H1 (cell line): Measurements from ENCODE around the gene SLTM. TPM values are rescaled to one million over a fixed set of nuclear protein-coding genes. Genes with fewer than 3 reads are reported as not detected.

Experiments used
- CTCF ChIA-PET: fragments of 300-600 bp; sonication (Branson Sonifier 250); formaldehyde crosslinking; loops from one replicate; lab custom pipeline; 2021; ENCODE audit not compliant: partially characterized antibody; lab: Charles Lee
- POLR2A ChIA-PET: fragments of 300-600 bp; sonication (Branson Sonifier 250); formaldehyde crosslinking; loops from one replicate; lab custom pipeline; 2021; ENCODE audit warnings: inconsistent platforms; ENCODE audit not compliant: partially characterized antibody; lab: Charles Lee
- DNase-seq, 2 experiments: peaks; one replicate each; pipeline versions ENCODE4 v3.0.0 to v3.0.0-alpha.2; 2010 to 2022; ENCODE audit warnings: low spot score in 2 of 2, low read depth in 1 of 2, mixed read lengths in 1 of 2
- FAIRE-seq: peaks from 2 replicates; lab custom pipeline; 2011; peaks lifted over from hg19 to GRCh38; lab: Jason Lieb, UNC
- H2AFZ ChIP-seq: 2 replicates; pipeline ENCODE4 v1.8.1; 2012; ENCODE audit warnings: low read length, inconsistent platforms
- H2AK5ac ChIP-seq: 2 replicates; pipeline ENCODE4 v1.6.1; 2013; ENCODE audit warnings: low read depth, low read length
- H2BK120ac ChIP-seq: replicated peaks from 2 replicates; pipeline ENCODE3; 2013; ENCODE audit warnings: low read depth, low read length, inconsistent platforms
- H2BK12ac ChIP-seq: 2 replicates; pipeline ENCODE4 v1.6.1; 2013; ENCODE audit warnings: low read depth, low read length
- H2BK15ac ChIP-seq: 2 replicates; pipeline ENCODE4 v1.6.1; 2013; ENCODE audit warnings: low read length
- H2BK20ac ChIP-seq: 2 replicates; pipeline ENCODE4 v1.6.1; 2013; ENCODE audit warnings: low read length
- H2BK5ac ChIP-seq: 2 replicates; pipeline ENCODE4 v1.6.1; 2013; ENCODE audit warnings: low read depth, low read length
- H3K14ac ChIP-seq: 2 replicates; pipeline ENCODE4 v1.6.1; 2013; ENCODE audit warnings: inconsistent platforms; ENCODE audit not compliant: insufficient read length
- H3K18ac ChIP-seq: 2 replicates; pipeline ENCODE4 v1.6.1; 2013; ENCODE audit warnings: low read length; ENCODE audit errors: extremely low read depth
- H3K23ac ChIP-seq: 2 replicates; pipeline ENCODE4 v1.6.1; 2013; ENCODE audit warnings: inconsistent platforms; ENCODE audit not compliant: insufficient read length
- H3K23me2 ChIP-seq: 2 replicates; pipeline ENCODE4 v1.6.1; 2013; ENCODE audit warnings: low read depth, low read length
- H3K27ac ChIP-seq: 2 replicates; pipeline ENCODE4 v1.6.1; 2011; ENCODE audit warnings: low read depth, low read length, inconsistent platforms
- H3K27me3 ChIP-seq, 4 experiments: replicated peaks in 1 of 4; 1 replicate in 1 of 4; 2 replicates in 3 of 4; pipeline versions ENCODE4 v1.6.1 to v1.8.1; 2011 to 2013; ENCODE audit warnings: low read length in 3 of 4, mild to moderate bottlenecking in 3 of 4, inconsistent platforms in 2 of 4, mixed read lengths in 2 of 4, moderate library complexity in 1 of 4; ENCODE audit not compliant: control insufficient read depth in 3 of 4, insufficient read depth in 3 of 4; ENCODE audit errors: extremely low read depth in 1 of 4
- H3K36me3 ChIP-seq, 4 experiments: 2 replicates each; pipeline versions ENCODE4 v1.6.1 to v1.8.1; 2011 to 2013; ENCODE audit warnings: mild to moderate bottlenecking in 4 of 4, low read length in 3 of 4, moderate library complexity in 2 of 4, control low read depth in 1 of 4, inconsistent platforms in 1 of 4; ENCODE audit not compliant: insufficient read depth in 4 of 4, control insufficient read depth in 2 of 4
- H3K4ac ChIP-seq: replicated peaks from 2 replicates; pipeline ENCODE3; 2013; ENCODE audit warnings: low read length, low read depth, mixed read lengths, inconsistent platforms; ENCODE audit not compliant: insufficient read length
- H3K4me1 ChIP-seq, 4 experiments: replicated peaks in 1 of 4; 1 replicate in 1 of 4; 2 replicates in 3 of 4; pipeline versions ENCODE4 v1.6.1 to v1.8.1; 2011 to 2013; ENCODE audit warnings: low read length in 3 of 4, inconsistent platforms in 2 of 4, mixed read lengths in 1 of 4; ENCODE audit not compliant: insufficient read depth in 4 of 4, control insufficient read depth in 3 of 4
- H3K4me2 ChIP-seq, 2 experiments: 2 replicates each; pipeline versions ENCODE4 v1.6.1 to v1.8.1; 2011 to 2013; ENCODE audit warnings: low read depth in 2 of 2, low read length in 2 of 2, control low read depth in 1 of 2, inconsistent platforms in 1 of 2, mild to moderate bottlenecking in 1 of 2; ENCODE audit not compliant: insufficient read depth in 1 of 2
- H3K4me3 ChIP-seq, 4 experiments: fragments of 200-600, 300-600 bp in 1 of 4; sonication (generic), shearing (Covaris generic), sonication (Bioruptor Twin) in 1 of 4; 2 replicates each; pipeline versions ENCODE4 v1.5.1 to v1.8.1; 2011 to 2016; ENCODE audit warnings: low read length in 4 of 4, low read depth in 3 of 4, control low read depth in 2 of 4, inconsistent platforms in 2 of 4, mild to moderate bottlenecking in 2 of 4, mixed read lengths in 1 of 4, moderate library complexity in 1 of 4; ENCODE audit not compliant: insufficient read depth in 2 of 4; ENCODE audit errors: extremely low read depth in 1 of 4
- H3K56ac ChIP-seq: replicated peaks from 2 replicates; pipeline ENCODE3; 2013; ENCODE audit warnings: low read depth, mild to moderate bottlenecking, mixed read lengths, low read length, inconsistent platforms; ENCODE audit not compliant: insufficient read length
- H3K79me1 ChIP-seq: 2 replicates; pipeline ENCODE4 v1.6.1; 2013; ENCODE audit warnings: low read depth, low read length, control low read depth
- H3K79me2 ChIP-seq, 2 experiments: 2 replicates each; pipeline versions ENCODE4 v1.6.1 to v1.8.1; 2012 to 2013; ENCODE audit warnings: low read length in 2 of 2, mild to moderate bottlenecking in 2 of 2, inconsistent platforms in 1 of 2; ENCODE audit not compliant: insufficient read depth in 2 of 2, control insufficient read depth in 1 of 2
- H3K9ac ChIP-seq, 4 experiments: replicated peaks in 1 of 4; 1 replicate in 1 of 4; 2 replicates in 3 of 4; pipeline versions ENCODE4 v1.6.1 to v1.8.1; 2011 to 2013; ENCODE audit warnings: low read depth in 3 of 4, low read length in 3 of 4, control low read depth in 2 of 4, mild to moderate bottlenecking in 2 of 4, moderate library complexity in 2 of 4, inconsistent platforms in 1 of 4; ENCODE audit errors: extremely low read depth in 1 of 4
- H3K9me3 ChIP-seq, 2 experiments: 2 replicates each; pipeline versions ENCODE4 v1.6.1 to v1.8.1; 2012 to 2013; ENCODE audit warnings: mild to moderate bottlenecking in 2 of 2, moderate library complexity in 2 of 2, control low read depth in 1 of 2, inconsistent platforms in 1 of 2, low read depth in 1 of 2, low read length in 1 of 2, mixed read lengths in 1 of 2; ENCODE audit not compliant: insufficient read depth in 2 of 2
- H4K20me1 ChIP-seq, 2 experiments: replicated peaks in 1 of 2; 2 replicates each; pipeline versions ENCODE3 to v1.8.1; 2011 to 2013; ENCODE audit warnings: inconsistent platforms in 2 of 2, low read length in 2 of 2, mild to moderate bottlenecking in 1 of 2; ENCODE audit not compliant: insufficient read depth in 2 of 2, control insufficient read depth in 1 of 2
- H4K5ac ChIP-seq: 2 replicates; pipeline ENCODE4 v1.6.1; 2013; ENCODE audit warnings: low read length, low read depth, mixed read lengths, inconsistent platforms; ENCODE audit not compliant: insufficient read length
- H4K8ac ChIP-seq: 2 replicates; pipeline ENCODE4 v1.8.0; 2013; ENCODE audit warnings: mild to moderate bottlenecking, moderate library complexity, low read length, inconsistent platforms; ENCODE audit not compliant: insufficient read depth; ENCODE audit errors: extremely low read depth
- H4K91ac ChIP-seq: replicated peaks from 2 replicates; pipeline ENCODE3; 2013; ENCODE audit warnings: low read length, mixed read lengths, inconsistent platforms; ENCODE audit not compliant: insufficient read length
- ASH2L ChIP-seq: fragments of 200-600, 300-600 bp; sonication (generic); IDR thresholded peaks from one replicate; pipeline ENCODE4 v1.7.1; 2017; ENCODE audit warnings: low read length
- BCL11A ChIP-seq, 2 experiments: IDR thresholded peaks; one replicate each; pipeline ENCODE4 v1.6.1; 2011; ENCODE audit warnings: low read depth in 2 of 2, low read length in 2 of 2, mild to moderate bottlenecking in 2 of 2
- CREB1 ChIP-seq: IDR thresholded peaks from 2 replicates; pipeline ENCODE4 v1.6.1; 2012; ENCODE audit warnings: inconsistent platforms
- EGR1 ChIP-seq: IDR thresholded peaks from 2 replicates; pipeline ENCODE4 v1.6.1; 2011; ENCODE audit warnings: low read depth, low read length, borderline replicate concordance
- EZH2 ChIP-seq: fragments of 200-600 bp; sonication (generic); IDR thresholded peaks from 2 replicates; pipeline ENCODE4 v1.7.1; 2012; ENCODE audit warnings: low read depth, mild to moderate bottlenecking, moderate library complexity, low read length, inconsistent platforms; ENCODE audit not compliant: severe bottlenecking
- GTF2F1 ChIP-seq: IDR thresholded peaks from 2 replicates; pipeline ENCODE4 v1.6.1; 2012; ENCODE audit warnings: low read depth, low read length, improper control_type of control experiment, borderline replicate concordance
- HDAC2 ChIP-seq, 2 experiments: fragments of 300-600 bp in 1 of 2; sonication (generic) in 1 of 2; IDR thresholded peaks; 2 replicates each; pipeline ENCODE4 v1.6.1; 2011 to 2012; ENCODE audit warnings: low read depth in 2 of 2, low read length in 2 of 2, mild to moderate bottlenecking in 2 of 2, moderate library complexity in 2 of 2, borderline replicate concordance in 1 of 2, inconsistent platforms in 1 of 2
- JUN ChIP-seq: IDR thresholded peaks from 2 replicates; pipeline ENCODE4 v1.6.1; 2011; ENCODE audit warnings: low read depth, mild to moderate bottlenecking, improper control_type of control experiment, low read length
- KDM1A ChIP-seq: fragments of 200-600, 300-600 bp; sonication (generic); IDR thresholded peaks from 2 replicates; pipeline ENCODE4 v1.7.1; 2016; ENCODE audit warnings: mild to moderate bottlenecking, low read length, borderline replicate concordance
- KDM5A ChIP-seq: fragments of 200-600 bp; IDR thresholded peaks from 2 replicates; pipeline ENCODE4 v1.7.1; 2012; ENCODE audit warnings: mild to moderate bottlenecking, low read length, inconsistent platforms, mixed read lengths
- RXRA ChIP-seq: IDR thresholded peaks from 2 replicates; pipeline ENCODE4 v1.6.1; 2011; ENCODE audit warnings: low read depth, mild to moderate bottlenecking, low read length, moderate library complexity; ENCODE audit not compliant: insufficient read depth
- SIX5 ChIP-seq: IDR thresholded peaks from 2 replicates; pipeline ENCODE4 v1.6.1; 2011; ENCODE audit warnings: mild to moderate bottlenecking, low read depth, low read length
- SP2 ChIP-seq: IDR thresholded peaks from 2 replicates; pipeline ENCODE4 v1.6.1; 2012; ENCODE audit warnings: mild to moderate bottlenecking, low read length, inconsistent platforms
- whole genome bisulfite sequencing, 2 experiments: shearing (Covaris generic) in 1 of 2; methylation state at CpG; one replicate each; pipeline versions ENCODE4 v1.1.6 to v1.1.7; 2013 to 2015; ENCODE audit warnings: low lambda C conversion rate in 2 of 2, mixed read lengths in 2 of 2, inconsistent platforms in 1 of 2, low coverage in 1 of 2, missing lambda C conversion rate in 1 of 2; ENCODE audit not compliant: insufficient replicate concordance in 2 of 2, insufficient coverage in 1 of 2, insufficient read length in 1 of 2; ENCODE audit errors: extremely low coverage in 1 of 2, missing lambda C conversion rate in 1 of 2; 5-methylcytosine and 5-hydroxymethylcytosine counted together
- polyA plus RNA-seq, 7 experiments: library from polyadenylated mRNA; depleted of rRNA in 3 of 7; stranded (reverse) in 5 of 7; unstranded in 2 of 7; fragments of >200 nt in 5 of 7; fragments of 200-250 nt in 2 of 7; gene quantifications; 1 replicate in 5 of 7; 2 replicates in 1 of 7; 4 replicates in 1 of 7; pipeline versions ENCODE4 v1.2.1 to v1.2.3, GENCODE V29; 2011 to 2013; ENCODE audit warnings: missing spikeins in 2 of 7, mixed read lengths in 2 of 7
- total RNA-seq: library from RNA; stranded (reverse); fragmentation: NEBNext Ultra II Directional; extraction: Animal tissue kit (Norgen Biotek cat#: 25700); gene quantifications from 2 replicates; pipeline ENCODE4 v1.2.1, GENCODE V29; 2021

The SLTM gene
- total and polyA plus RNA-seq, 2 of the 8 experiments (the other 6 are each of a cell fraction or from before 2014, with no cell fraction given) = 30.8 to 149 TPM

DNA sequence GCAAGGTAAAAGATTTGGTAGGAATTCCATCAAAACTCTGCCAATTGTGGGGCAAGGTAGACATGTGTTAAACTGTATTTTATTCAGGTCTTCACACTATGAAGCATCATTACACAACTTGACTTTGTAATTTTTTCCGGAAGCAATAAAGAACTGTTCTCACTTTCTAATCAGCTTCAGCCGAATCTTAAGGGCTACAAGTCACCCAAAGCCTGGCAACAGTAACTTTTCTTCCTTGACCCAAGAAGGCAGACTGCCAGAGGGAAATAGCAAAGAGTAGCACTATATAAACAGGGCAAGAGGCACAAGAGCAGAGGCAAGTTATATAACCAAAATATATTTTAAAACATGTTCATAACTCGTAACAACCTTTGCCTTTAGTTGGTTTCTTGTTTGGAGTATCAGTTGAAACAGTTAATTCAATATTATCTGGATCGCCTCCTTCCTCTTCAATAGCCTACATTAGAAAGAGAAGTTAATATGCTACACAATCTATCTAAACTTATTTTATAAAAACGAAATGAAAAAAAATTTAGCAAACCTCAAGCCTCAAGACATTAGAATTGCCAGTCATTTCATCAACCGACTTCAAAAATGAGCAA, 1.4 kb downstream of the SLTM start:
- 5% methylated on average over 6 of the region's 6 CpGs; no CpG with 5 or more reads in 1 of the 2 experiments for WGBS, 2 experiments
- H3K9me3 ChIP-seq = no peaks in the 10 kb centered on the region
- H4K8ac ChIP-seq = no peak overlapping the region
- peak overlapping the region; percentile 87 to 99 (median 93) for H3K4me3 ChIP-seq
- no peak overlapping the region for H3K4ac ChIP-seq
- peak overlapping the region; percentile 81 for H3K56ac ChIP-seq
- no peak overlapping the region; the same call in 1 of the 2 replicates for H3K18ac ChIP-seq
- H2AK5ac ChIP-seq = no peak overlapping the region
- POLR2A ChIA-PET = interaction anchor here (0.6 to 2.5 kb wide), 8 partner anchors 10 to 172 kb away, joined by 3 to 7 read pairs (median 4); partner anchors contain the start of gene MINDY2
- no peaks in the 10 kb centered on the region for H3K27me3 ChIP-seq
- H3K9ac ChIP-seq = peak overlapping the region; percentile 97 to 99 (median 98); a peak in 6 of 7 replicates
- CTCF ChIA-PET = interaction anchor here (0.6 kb wide), 2 partner anchors 181 to 571 kb away, joined by 3 to 4 read pairs; no protein-coding TSS in a partner anchor
- H2BK5ac ChIP-seq = no peak overlapping the region
- no peaks in the 10 kb centered on the region; the same call in 1 of the 2 replicates for H3K79me1 ChIP-seq
- H2BK120ac ChIP-seq = no peak overlapping the region
- DNase-seq = no peak
- no peak overlapping the region for H2AFZ ChIP-seq
- H3K4me2 ChIP-seq = peak overlapping the region; percentile 76 to 93
- H4K5ac ChIP-seq = peak overlapping the region; percentile 45
- peaks cover 0 to 40% (median 9%) of the 10 kb centered on the region in 4 experiments; a peak in 5 of 8 replicates for H3K36me3 ChIP-seq
- FAIRE-seq = no peak
- no peak overlapping the region for H3K23ac ChIP-seq
- H3K14ac ChIP-seq = no peak overlapping the region
- H3K79me2 ChIP-seq = peaks cover 13 to 58% of the 10 kb centered on the region in 2 experiments; a peak in 3 of 4 replicates
- no peak overlapping the region for H2BK15ac ChIP-seq
- H4K20me1 ChIP-seq = no peaks in the 10 kb centered on the region
- no peak overlapping the region for H2BK20ac ChIP-seq
- H2BK12ac ChIP-seq = no peak overlapping the region
- peaks cover 3% of the 10 kb centered on the region; the same call in 1 of the 2 replicates for H3K23me2 ChIP-seq
- H4K91ac ChIP-seq = no peak overlapping the region
- peak overlapping the region; percentile 99; the same call in 1 of the 2 replicates for H3K27ac ChIP-seq
- peaks cover 0 to 14% (median 6%) of the 10 kb centered on the region in 4 experiments; a peak in 5 of 7 replicates for H3K4me1 ChIP-seq
- TF ChIP-seq SP2 (no peak), EGR1 (no peak), EZH2 (no peak), HDAC2 (IDR thresholded peaks at IDR 0.05; ENCODE audit: borderline replicate concordance in 1 of 2, low read depth in 2 of 2, low read length in 2 of 2) (no peak), JUN (no peak), KDM1A (no peak), ASH2L (no peak), BCL11A (IDR thresholded peaks at IDR 0.05; ENCODE audit: low read depth in 2 of 2, low read length in 2 of 2) (no peak), RXRA (no peak), SIX5 (no peak), KDM5A (no peak), GTF2F1 (no peak), CREB1 (no peak)
